Neural cell (in vitro differentiated cells): ENCODE measurements around the gene DNM1. TPM values are rescaled to one million over a fixed set of nuclear protein-coding genes. Genes with fewer than 3 reads are reported as not detected.

Experiments used
- H2AFZ ChIP-seq: fragments of 200-600, 300-800 bp; sonication (generic), shearing (Covaris generic); 2 replicates; pipeline ENCODE4 v1.6.0; 2014; ENCODE audit warnings: low read depth, mild to moderate bottlenecking, antibody characterized with exemption, low read length, moderate library complexity
- H3F3A ChIP-seq: fragments of 200-600 bp; shearing (Covaris generic); 2 replicates; pipeline ENCODE4 v1.6.1; 2016; ENCODE audit warnings: mild to moderate bottlenecking, moderate library complexity, mixed read lengths, antibody characterized with exemption, low read length; ENCODE audit not compliant: insufficient read depth, poor library complexity, severe bottlenecking
- H3K27ac ChIP-seq: fragments of 200-600, 300-800 bp; sonication (generic), shearing (Covaris generic); 2 replicates; pipeline ENCODE4 v1.5.1; 2014; ENCODE audit warnings: mild to moderate bottlenecking, low read length, moderate library complexity
- H3K27me3 ChIP-seq: fragments of 300-800, 200-600 bp; sonication (generic), shearing (Covaris generic); 2 replicates; pipeline ENCODE4 v1.6.0; 2014; ENCODE audit warnings: mild to moderate bottlenecking, low read depth, low read length, moderate library complexity; ENCODE audit not compliant: insufficient read depth
- H3K36me3 ChIP-seq: fragments of 300-800, 200-600 bp; sonication (generic), shearing (Covaris generic); 2 replicates; pipeline ENCODE4 v1.5.1; 2014; ENCODE audit warnings: mild to moderate bottlenecking, antibody characterized with exemption, low read length, moderate library complexity; ENCODE audit not compliant: insufficient read depth
- H3K4me2 ChIP-seq: fragments of 300-800, 200-600 bp; sonication (generic), shearing (Covaris generic); 2 replicates; pipeline ENCODE4 v1.6.0; 2014; ENCODE audit warnings: mild to moderate bottlenecking, low read length
- H3K4me3 ChIP-seq: fragments of 300-800, 200-600 bp; sonication (generic), shearing (Covaris generic); 2 replicates; pipeline ENCODE4 v1.5.1; 2014; ENCODE audit warnings: mild to moderate bottlenecking, low read length, moderate library complexity
- H3K79me2 ChIP-seq: fragments of 200-600 bp; shearing (Covaris generic); replicated peaks from 2 replicates; pipeline ENCODE4 v1.6.0; 2014; ENCODE audit warnings: mild to moderate bottlenecking, low read length, moderate library complexity; ENCODE audit not compliant: insufficient read depth
- H3K9ac ChIP-seq: fragments of 300-800, 200-600 bp; sonication (generic), shearing (Covaris generic); 2 replicates; pipeline ENCODE4 v1.6.1; 2016; ENCODE audit warnings: mild to moderate bottlenecking, low read length, mixed read lengths
- H3K9me2 ChIP-seq: fragments of 200-600 bp; shearing (Covaris generic); 2 replicates; pipeline ENCODE4 v1.6.1; 2016; ENCODE audit warnings: mild to moderate bottlenecking, low read length, mixed read lengths; ENCODE audit not compliant: insufficient read depth
- H3K9me3 ChIP-seq: fragments of 200-600, 300-800 bp; sonication (generic), shearing (Covaris generic); 2 replicates; pipeline ENCODE4 v1.6.1; 2016; ENCODE audit warnings: mild to moderate bottlenecking, mixed run types, low read length, moderate library complexity, mixed read lengths
- H4K20me1 ChIP-seq: fragments of 200-600 bp; shearing (Covaris generic); 2 replicates; pipeline ENCODE4 v1.6.1; 2016; ENCODE audit warnings: mild to moderate bottlenecking, mixed run types; ENCODE audit not compliant: insufficient read depth
- EP300 ChIP-seq: fragments of 450-650 bp; conservative IDR thresholded peaks from 2 replicates; pipeline ENCODE4 v1.6.1; 2014; ENCODE audit warnings: antibody characterized with exemption, mild to moderate bottlenecking, moderate library complexity; ENCODE audit not compliant: poor library complexity, severe bottlenecking
- EZH2 ChIP-seq: fragments of 200-600, 300-800 bp; shearing (Covaris generic), sonication (generic); IDR thresholded peaks from 2 replicates; pipeline ENCODE4 v1.6.1; 2014; ENCODE audit warnings: antibody characterized with exemption, low read length, borderline replicate concordance, mild to moderate bottlenecking; ENCODE audit not compliant: insufficient read depth, poor library complexity, severe bottlenecking
- MXI1 ChIP-seq: fragments of 450-650 bp; conservative IDR thresholded peaks from 2 replicates; pipeline ENCODE4 v1.6.1; 2014; ENCODE audit warnings: antibody characterized with exemption, mild to moderate bottlenecking; ENCODE audit not compliant: poor library complexity, severe bottlenecking
- POLR2AphosphoS5 ChIP-seq: IDR thresholded peaks from 2 replicates; pipeline ENCODE4 v1.6.1; 2012
- RAD21 ChIP-seq: fragments of 450-650 bp; conservative IDR thresholded peaks from 2 replicates; pipeline ENCODE4 v1.6.1; 2014; ENCODE audit warnings: antibody characterized with exemption, mild to moderate bottlenecking, moderate library complexity
- SMC3 ChIP-seq: fragments of 450-650 bp; conservative IDR thresholded peaks from 2 replicates; pipeline ENCODE4 v1.6.1; 2014; ENCODE audit warnings: antibody characterized with exemption, mild to moderate bottlenecking, moderate library complexity; ENCODE audit not compliant: poor library complexity
- TAF1 ChIP-seq: IDR thresholded peaks from 2 replicates; pipeline ENCODE4 v1.6.1; 2012; ENCODE audit warnings: low read depth
- polyA plus RNA-seq: library from polyadenylated mRNA; depleted of rRNA; stranded (reverse); fragments of >200 nt; gene quantifications from 2 replicates; pipeline ENCODE4 v1.2.3, GENCODE V29; 2014
- TF ChIP-seq, protein P1 (sequence below): IDR thresholded peaks from 2 replicates; pipeline ENCODE4 v1.6.1; 2012; ENCODE audit warnings: borderline replicate concordance
- TF ChIP-seq, protein P2 (sequence below): fragments of 450-650 bp; IDR thresholded peaks from 2 replicates; pipeline ENCODE4 v1.5.1; 2014; ENCODE audit warnings: antibody characterized with exemption, mild to moderate bottlenecking, moderate library complexity; ENCODE audit not compliant: poor library complexity, severe bottlenecking

DNM1 gene
- polyA plus RNA-seq, 1 donor from 2014 or later, result 104 TPM

DNA sequence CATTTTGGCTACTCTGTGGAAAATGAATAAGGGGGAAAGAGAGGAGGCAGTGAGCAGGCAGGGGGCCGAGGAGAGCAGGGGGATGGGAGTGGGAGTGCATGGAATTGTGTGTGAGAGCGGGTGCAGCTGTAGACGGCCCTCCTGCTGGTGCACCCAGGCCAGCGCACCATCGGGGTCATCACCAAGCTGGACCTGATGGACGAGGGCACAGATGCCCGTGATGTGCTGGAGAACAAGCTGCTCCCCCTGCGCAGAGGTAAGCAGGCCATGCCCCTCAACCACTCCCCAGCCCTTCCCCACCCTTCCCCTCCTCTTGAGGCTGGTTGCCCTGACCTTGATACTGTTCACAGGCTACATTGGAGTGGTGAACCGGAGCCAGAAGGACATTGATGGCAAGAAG lies 16.7 kb downstream of the DNM1 start:
- H3K36me3 ChIP-seq, result peaks cover 11% of the 10 kb centered on the region
- H3K27me3 ChIP-seq, result no peaks in the 10 kb centered on the region
- no peaks in the 10 kb centered on the region for H3F3A ChIP-seq
- no peaks in the 10 kb centered on the region for H3K9me3 ChIP-seq
- no peaks in the 10 kb centered on the region for H4K20me1 ChIP-seq
- no peaks in the 10 kb centered on the region for H3K9me2 ChIP-seq
- no peak overlapping the region for H3K4me3 ChIP-seq
- no peak overlapping the region for H3K9ac ChIP-seq
- H3K27ac ChIP-seq, result no peak overlapping the region
- TF ChIP-seq, protein P1, sequence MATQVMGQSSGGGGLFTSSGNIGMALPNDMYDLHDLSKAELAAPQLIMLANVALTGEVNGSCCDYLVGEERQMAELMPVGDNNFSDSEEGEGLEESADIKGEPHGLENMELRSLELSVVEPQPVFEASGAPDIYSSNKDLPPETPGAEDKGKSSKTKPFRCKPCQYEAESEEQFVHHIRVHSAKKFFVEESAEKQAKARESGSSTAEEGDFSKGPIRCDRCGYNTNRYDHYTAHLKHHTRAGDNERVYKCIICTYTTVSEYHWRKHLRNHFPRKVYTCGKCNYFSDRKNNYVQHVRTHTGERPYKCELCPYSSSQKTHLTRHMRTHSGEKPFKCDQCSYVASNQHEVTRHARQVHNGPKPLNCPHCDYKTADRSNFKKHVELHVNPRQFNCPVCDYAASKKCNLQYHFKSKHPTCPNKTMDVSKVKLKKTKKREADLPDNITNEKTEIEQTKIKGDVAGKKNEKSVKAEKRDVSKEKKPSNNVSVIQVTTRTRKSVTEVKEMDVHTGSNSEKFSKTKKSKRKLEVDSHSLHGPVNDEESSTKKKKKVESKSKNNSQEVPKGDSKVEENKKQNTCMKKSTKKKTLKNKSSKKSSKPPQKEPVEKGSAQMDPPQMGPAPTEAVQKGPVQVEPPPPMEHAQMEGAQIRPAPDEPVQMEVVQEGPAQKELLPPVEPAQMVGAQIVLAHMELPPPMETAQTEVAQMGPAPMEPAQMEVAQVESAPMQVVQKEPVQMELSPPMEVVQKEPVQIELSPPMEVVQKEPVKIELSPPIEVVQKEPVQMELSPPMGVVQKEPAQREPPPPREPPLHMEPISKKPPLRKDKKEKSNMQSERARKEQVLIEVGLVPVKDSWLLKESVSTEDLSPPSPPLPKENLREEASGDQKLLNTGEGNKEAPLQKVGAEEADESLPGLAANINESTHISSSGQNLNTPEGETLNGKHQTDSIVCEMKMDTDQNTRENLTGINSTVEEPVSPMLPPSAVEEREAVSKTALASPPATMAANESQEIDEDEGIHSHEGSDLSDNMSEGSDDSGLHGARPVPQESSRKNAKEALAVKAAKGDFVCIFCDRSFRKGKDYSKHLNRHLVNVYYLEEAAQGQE, result no peak
- TF ChIP-seq EZH2 (no peak), EP300 (no peak), TAF1 (no peak), POLR2AphosphoS5 (no peak), SMC3 (no peak), RAD21 (no peak), MXI1 (no peak)
- TF ChIP-seq, protein P2, sequence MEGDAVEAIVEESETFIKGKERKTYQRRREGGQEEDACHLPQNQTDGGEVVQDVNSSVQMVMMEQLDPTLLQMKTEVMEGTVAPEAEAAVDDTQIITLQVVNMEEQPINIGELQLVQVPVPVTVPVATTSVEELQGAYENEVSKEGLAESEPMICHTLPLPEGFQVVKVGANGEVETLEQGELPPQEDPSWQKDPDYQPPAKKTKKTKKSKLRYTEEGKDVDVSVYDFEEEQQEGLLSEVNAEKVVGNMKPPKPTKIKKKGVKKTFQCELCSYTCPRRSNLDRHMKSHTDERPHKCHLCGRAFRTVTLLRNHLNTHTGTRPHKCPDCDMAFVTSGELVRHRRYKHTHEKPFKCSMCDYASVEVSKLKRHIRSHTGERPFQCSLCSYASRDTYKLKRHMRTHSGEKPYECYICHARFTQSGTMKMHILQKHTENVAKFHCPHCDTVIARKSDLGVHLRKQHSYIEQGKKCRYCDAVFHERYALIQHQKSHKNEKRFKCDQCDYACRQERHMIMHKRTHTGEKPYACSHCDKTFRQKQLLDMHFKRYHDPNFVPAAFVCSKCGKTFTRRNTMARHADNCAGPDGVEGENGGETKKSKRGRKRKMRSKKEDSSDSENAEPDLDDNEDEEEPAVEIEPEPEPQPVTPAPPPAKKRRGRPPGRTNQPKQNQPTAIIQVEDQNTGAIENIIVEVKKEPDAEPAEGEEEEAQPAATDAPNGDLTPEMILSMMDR, result no peak
- H2AFZ ChIP-seq, result no peak overlapping the region
- H3K79me2 ChIP-seq, result no peaks in the 10 kb centered on the region
- no peak overlapping the region for H3K4me2 ChIP-seq

DNA sequence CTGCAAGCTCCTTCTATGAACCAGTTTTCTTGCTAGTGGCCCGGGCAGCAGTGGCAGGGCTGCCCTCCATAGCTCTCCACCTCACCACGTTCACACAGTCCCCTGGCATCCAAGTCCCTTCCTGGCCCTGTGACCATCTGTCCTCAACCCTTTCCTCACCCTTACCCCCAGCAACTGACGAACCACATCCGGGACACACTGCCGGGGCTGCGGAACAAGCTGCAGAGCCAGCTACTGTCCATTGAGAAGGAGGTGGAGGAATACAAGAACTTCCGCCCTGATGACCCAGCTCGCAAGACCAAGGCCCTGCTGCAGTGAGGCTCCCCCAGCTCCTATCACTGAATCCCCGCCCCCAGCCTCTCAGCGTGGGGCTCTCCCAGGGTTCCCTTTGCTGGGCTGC lies 18.8 kb downstream of the DNM1 start:
- no peak overlapping the region for H3K9ac ChIP-seq
- H3K4me2 ChIP-seq, result no peak overlapping the region
- H3K79me2 ChIP-seq, result no peaks in the 10 kb centered on the region
- H3K9me2 ChIP-seq, result no peaks in the 10 kb centered on the region
- no peak overlapping the region for H3K4me3 ChIP-seq
- H3K27me3 ChIP-seq, result no peaks in the 10 kb centered on the region
- H2AFZ ChIP-seq, result no peak overlapping the region
- H3K27ac ChIP-seq, result no peak overlapping the region
- no peaks in the 10 kb centered on the region for H3F3A ChIP-seq
- H3K36me3 ChIP-seq, result peaks cover 11% of the 10 kb centered on the region
- no peak for TF ChIP-seq SMC3
- TF ChIP-seq, protein P1, result no peak
- no peak for TF ChIP-seq EZH2
- TF ChIP-seq EP300, result no peak
- TF ChIP-seq MXI1, result no peak
- TF ChIP-seq RAD21, result no peak
- TF ChIP-seq, protein P2, result no peak
- TF ChIP-seq POLR2AphosphoS5, result no peak
- no peak for TF ChIP-seq TAF1
- no peaks in the 10 kb centered on the region for H3K9me3 ChIP-seq
- no peaks in the 10 kb centered on the region for H4K20me1 ChIP-seq
